MCF 10A (cell line): ENCODE data around the gene ST7L. TPM values are rescaled to one million over a fixed set of nuclear protein-coding genes. Genes with fewer than 3 reads are reported as not detected.
"Not testable (repeated sequence)": the region's sequence is repeated elsewhere in the genome, so short reads cannot be mapped to it uniquely, and the experiment has no call there.

Experiments used
- BruUV-seq: library from RNA; stranded (reverse); fragments of 400-500 nt; replicated peaks from 2 replicates; lab custom pipeline; 2021; lab: Mats Ljungman, UMichigan
- CTCF ChIA-PET: fragments of 300-600 bp; sonication (Branson Sonifier 250); formaldehyde crosslinking; extraction: SDS; loops from one replicate; lab custom pipeline; 2021; ENCODE audit warnings: antibody characterized with exemption, inconsistent platforms; lab: Yijun Ruan, JAX
- POLR2A ChIA-PET: fragments of 300-600, 350-650 bp; sonication (Branson Sonifier 250); formaldehyde crosslinking; extraction: SDS; loops from one replicate; lab custom pipeline; 2020; ENCODE audit warnings: antibody characterized with exemption, inconsistent platforms; lab: Yijun Ruan, JAX
- DNase-seq: peaks from one replicate; pipeline ENCODE4 v3.0.0-alpha.2; 2018; ENCODE audit not compliant: unreplicated experiment
- H3K27ac Mint-ChIP-seq: one replicate; pipeline ENCODE4 v1.8.0; 2022; ENCODE audit warnings: mild to moderate bottlenecking, low read depth, mixed read lengths; ENCODE audit not compliant: unreplicated experiment
- H3K27me3 Mint-ChIP-seq: one replicate; pipeline ENCODE4 v1.8.0; 2022; ENCODE audit warnings: mixed read lengths; ENCODE audit not compliant: insufficient read depth, unreplicated experiment
- H3K36me3 Mint-ChIP-seq: one replicate; pipeline ENCODE4 v1.8.0; 2022; ENCODE audit warnings: mild to moderate bottlenecking, moderate library complexity, mixed read lengths; ENCODE audit not compliant: insufficient read depth, unreplicated experiment
- H3K4me1 Mint-ChIP-seq: one replicate; pipeline ENCODE4 v1.8.0; 2022; ENCODE audit warnings: mixed read lengths; ENCODE audit not compliant: insufficient read depth, unreplicated experiment
- H3K4me3 Mint-ChIP-seq: one replicate; pipeline ENCODE4 v1.8.0; 2022; ENCODE audit warnings: mild to moderate bottlenecking, moderate library complexity, mixed read lengths; ENCODE audit not compliant: unreplicated experiment
- H3K9me3 Mint-ChIP-seq: one replicate; pipeline ENCODE4 v1.8.0; 2022; ENCODE audit warnings: mixed read lengths; ENCODE audit not compliant: unreplicated experiment
- intact Hi-C: fragments of 100-400 bp; cut with micrococcal nuclease; formaldehyde crosslinking; loops from 2 replicates; pipeline ENCODE4 v1.14.1; 2022
- total RNA-seq: library from RNA; stranded (reverse); gene quantifications from 2 replicates; pipeline ENCODE4 v1.2.3, GENCODE V29; 2022
- TF ChIP-seq, protein P1 (sequence below): fragments of 200-600 bp; IDR thresholded peaks from one replicate; pipeline ENCODE4 v1.8.0; 2022; ENCODE audit warnings: antibody characterized with exemption, mild to moderate bottlenecking; ENCODE audit not compliant: unreplicated experiment

Gene ST7L
- total RNA-seq, 1 experiment from 2014 or later, result 25.5 TPM

DNA sequence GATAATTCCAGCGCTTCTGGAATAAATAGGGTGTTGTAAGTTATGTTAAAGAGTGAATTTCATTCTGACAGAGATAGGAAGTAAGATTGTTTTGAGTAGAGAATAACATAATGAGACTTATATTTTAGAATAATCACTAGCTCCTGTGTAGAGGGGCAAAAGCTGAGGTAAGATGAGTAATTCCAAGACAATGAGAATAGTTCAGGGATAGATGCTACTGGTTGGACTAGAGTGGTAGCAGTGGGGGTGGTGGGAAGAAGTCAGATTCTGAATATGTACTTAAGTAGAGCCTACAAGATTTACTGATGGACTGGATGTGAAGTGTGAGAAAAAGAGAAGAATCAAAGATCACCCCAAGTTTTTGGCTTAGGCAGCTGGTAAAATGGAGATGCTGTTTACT is 32.3 kb upstream of the ST7L start:
- intact Hi-C loops, result no loop called here
- no peaks in the 10 kb centered on the region for H3K9me3 Mint-ChIP-seq
- H3K4me3 Mint-ChIP-seq, result no peak overlapping the region
- H3K27me3 Mint-ChIP-seq, result no peaks in the 10 kb centered on the region
- H3K4me1 Mint-ChIP-seq, result peaks cover 2% of the 10 kb centered on the region
- TF ChIP-seq, protein P1, sequence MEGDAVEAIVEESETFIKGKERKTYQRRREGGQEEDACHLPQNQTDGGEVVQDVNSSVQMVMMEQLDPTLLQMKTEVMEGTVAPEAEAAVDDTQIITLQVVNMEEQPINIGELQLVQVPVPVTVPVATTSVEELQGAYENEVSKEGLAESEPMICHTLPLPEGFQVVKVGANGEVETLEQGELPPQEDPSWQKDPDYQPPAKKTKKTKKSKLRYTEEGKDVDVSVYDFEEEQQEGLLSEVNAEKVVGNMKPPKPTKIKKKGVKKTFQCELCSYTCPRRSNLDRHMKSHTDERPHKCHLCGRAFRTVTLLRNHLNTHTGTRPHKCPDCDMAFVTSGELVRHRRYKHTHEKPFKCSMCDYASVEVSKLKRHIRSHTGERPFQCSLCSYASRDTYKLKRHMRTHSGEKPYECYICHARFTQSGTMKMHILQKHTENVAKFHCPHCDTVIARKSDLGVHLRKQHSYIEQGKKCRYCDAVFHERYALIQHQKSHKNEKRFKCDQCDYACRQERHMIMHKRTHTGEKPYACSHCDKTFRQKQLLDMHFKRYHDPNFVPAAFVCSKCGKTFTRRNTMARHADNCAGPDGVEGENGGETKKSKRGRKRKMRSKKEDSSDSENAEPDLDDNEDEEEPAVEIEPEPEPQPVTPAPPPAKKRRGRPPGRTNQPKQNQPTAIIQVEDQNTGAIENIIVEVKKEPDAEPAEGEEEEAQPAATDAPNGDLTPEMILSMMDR, result no peak
- BruUV-seq, result no TSS peak
- ChIA-PET CTCF (interaction anchor here (0.5 to 3.9 kb wide), 6 partner anchors 18 to 82 kb away, joined by 3 to 22 read pairs (median 4); partner anchors contain the start of gene MOV10), POLR2A (interaction anchor here (0.6 to 2.8 kb wide), 6 partner anchors 8 to 137 kb away, joined by 3 to 8 read pairs (median 4); partner anchors contain the start of gene ST7L)
- no peak overlapping the region for H3K27ac Mint-ChIP-seq
- peaks cover 87% of the 10 kb centered on the region for H3K36me3 Mint-ChIP-seq
- DNase-seq, result no peak

DNA sequence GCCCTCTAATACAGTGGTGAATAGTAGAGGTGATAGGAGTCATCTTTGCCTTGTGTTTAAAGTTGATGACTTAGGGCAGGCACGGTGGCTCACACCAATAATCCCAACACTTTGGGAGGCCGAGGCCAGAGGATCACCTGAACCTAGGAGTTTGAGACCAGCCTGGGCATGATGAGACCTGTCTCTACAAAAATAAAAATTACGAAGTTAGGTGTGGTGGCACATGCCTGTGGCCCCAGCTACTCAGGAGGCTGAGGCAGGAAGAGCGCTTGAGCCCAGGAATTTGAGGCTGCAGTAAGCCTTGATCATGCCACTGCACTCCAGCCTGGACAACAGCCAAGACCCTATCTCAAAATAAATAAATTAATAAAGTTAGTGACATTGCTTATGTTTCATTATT is 27.3 kb upstream of the ST7L start:
- no peaks in the 10 kb centered on the region for H3K27me3 Mint-ChIP-seq
- CTCF ChIA-PET, result no interaction called here
- TF ChIP-seq, protein P1, result no peak
- H3K4me1 Mint-ChIP-seq, result peaks cover 9% of the 10 kb centered on the region
- DNase-seq, result peak; percentile 18
- H3K9me3 Mint-ChIP-seq, result no peaks in the 10 kb centered on the region
- peak overlapping the region; percentile 76 for H3K27ac Mint-ChIP-seq
- intact Hi-C loops, result no loop called here
- POLR2A ChIA-PET, result interaction anchor here (1.3 to 2.4 kb wide), 3 partner anchors 24 to 27 kb away, joined by 3 to 7 read pairs (median 5); partner anchors contain the start of gene CAPZA1
- BruUV-seq, result no TSS peak
- no peak overlapping the region for H3K4me3 Mint-ChIP-seq
- H3K36me3 Mint-ChIP-seq, result peaks cover 71% of the 10 kb centered on the region

DNA sequence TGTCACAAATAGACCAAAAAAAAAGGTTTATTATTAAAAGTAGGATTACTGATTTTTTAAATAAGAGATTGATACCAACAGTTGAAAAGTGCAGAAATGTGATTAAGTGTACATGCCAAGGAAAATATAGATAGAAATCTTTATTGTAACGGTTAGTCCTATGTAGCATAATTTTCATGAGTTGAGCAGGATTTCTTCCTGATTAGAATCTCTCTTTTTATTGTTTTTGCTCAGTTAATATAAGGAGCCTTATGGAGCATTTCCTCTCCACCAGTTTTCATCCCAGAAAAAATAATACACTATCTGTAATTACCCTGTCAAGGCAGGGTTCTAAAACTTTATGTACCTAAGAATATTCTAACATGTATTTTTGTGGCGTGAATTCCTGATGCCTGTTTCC is 24.1 kb upstream of the ST7L start:
- TF ChIP-seq, protein P1, result no peak
- Mint-ChIP-seq H3K4me3 (no peak overlapping the region), H3K9me3 (no peaks in the 10 kb centered on the region), H3K36me3 (peaks cover 39% of the 10 kb centered on the region), H3K4me1 (peaks cover 11% of the 10 kb centered on the region), H3K27me3 (no peaks in the 10 kb centered on the region), H3K27ac (no peak overlapping the region)
- CTCF ChIA-PET, result interaction anchor here (0.6 to 0.9 kb wide), 2 partner anchors 24 to 249 kb away, joined by 3 read pairs; partner anchors contain the start of gene ST7L
- no peak for DNase-seq
- intact Hi-C loops, result no loop called here
- POLR2A ChIA-PET, result interaction anchor here (0.8 to 1.4 kb wide), 4 partner anchors 21 to 66 kb away, joined by 3 to 6 read pairs (median 4); partner anchors contain the start of genes CAPZA1 and ST7L
- no TSS peak for BruUV-seq

DNA sequence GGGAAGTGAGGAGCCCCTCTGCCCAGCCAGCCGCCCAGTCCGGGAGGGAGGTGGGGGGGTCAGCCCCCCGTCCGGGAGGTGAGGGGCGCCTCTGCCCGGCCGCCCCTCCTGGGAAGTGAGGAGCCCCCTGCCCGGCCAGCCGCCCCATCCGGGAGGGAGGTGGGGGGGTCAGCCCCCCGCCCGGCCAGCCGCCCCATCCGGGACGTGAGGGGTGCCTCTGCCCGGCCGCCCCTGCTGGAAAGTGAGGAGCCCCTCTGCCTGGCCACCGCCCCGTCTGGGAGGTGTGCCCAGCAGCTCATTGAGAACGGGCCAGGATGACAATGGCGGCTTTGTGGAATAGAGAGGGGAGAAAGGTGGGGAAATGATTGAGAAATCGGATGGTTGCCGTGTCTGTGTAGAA is 21.5 kb upstream of the ST7L start:
- H3K27ac Mint-ChIP-seq, intact Hi-C loops, H3K27me3 Mint-ChIP-seq, BruUV-seq, H3K9me3 Mint-ChIP-seq, H3K4me3 Mint-ChIP-seq, CTCF ChIA-PET, DNase-seq, POLR2A ChIA-PET: not testable (repeated sequence)
- Mint-ChIP-seq H3K36me3 (peaks cover 22% of the 10 kb centered on the region), H3K4me1 (peaks cover 21% of the 10 kb centered on the region)
